ENCODE data around the gene DALRD3. TPM values are rescaled to one million over a fixed set of nuclear protein-coding genes. Genes with fewer than 3 reads are reported as not detected.

Gene DALRD3
- polyA plus RNA-seq, 1 of the 3 experiments (the other 2 are of a cell fraction) = 82.7 TPM

GRCh38 chr3:48991851-48992545 is 26.4 kb downstream of the DALRD3 start:
- POLR2A ChIA-PET = interaction anchor here (0.7 to 0.8 kb wide), 3 partner anchors 15 to 29 kb away, joined by 3 read pairs; partner anchors contain the start of gene WDR6

More at GRCh38 chr3:48991851-48992545, 26.4 kb downstream of the DALRD3 start:
- H3K9me2 ChIP-seq = no peaks in the 10 kb centered on the region
- TF ChIP-seq RXRA (IDR thresholded peaks at IDR 0.05; ENCODE audit: borderline replicate concordance, low read depth) = no peak
- no peak for TF ChIP-seq RAD21 (IDR thresholded peaks at IDR 0.05; ENCODE audit: low read length)
- no peak for TF ChIP-seq RFX5 (IDR thresholded peaks at IDR 0.05; ENCODE audit: low read length)
- no peak for TF ChIP-seq POLR2AphosphoS5 (IDR thresholded peaks at IDR 0.05; ENCODE audit: low read depth, low read length)
- TF ChIP-seq SIN3A (IDR thresholded peaks at IDR 0.05; ENCODE audit: borderline replicate concordance, low read depth, low read length) = no peak
- no peak for TF ChIP-seq MEF2A (IDR thresholded peaks at IDR 0.05; ENCODE audit: borderline replicate concordance, low read depth)
- TF ChIP-seq CHD2 (IDR thresholded peaks at IDR 0.05; ENCODE audit: low read length, partially characterized antibody) = no peak
- TF ChIP-seq USF2 (IDR thresholded peaks at IDR 0.05; ENCODE audit: borderline replicate concordance, low read depth, low read length) = no peak
- TF ChIP-seq EP300 (IDR thresholded peaks at IDR 0.05; ENCODE audit: borderline replicate concordance in 1 of 2, low read depth in 1 of 2, low read length in 1 of 2) = no peak
- no peak for TF ChIP-seq MXI1 (IDR thresholded peaks at IDR 0.05; ENCODE audit: low read depth, low read length)
- no peak for TF ChIP-seq CTCF (IDR thresholded peaks at IDR 0.05)
- no peak for TF ChIP-seq PBX3 (IDR thresholded peaks at IDR 0.05)
- TF ChIP-seq FOSL2 (IDR thresholded peaks at IDR 0.05; ENCODE audit: borderline replicate concordance, low read depth) = no peak
- TF ChIP-seq GABPA (IDR thresholded peaks at IDR 0.05; ENCODE audit: low read depth) = no peak
- H3K4me3 ChIP-seq (ENCODE audit: low read depth in 2 of 2, low read length in 1 of 2) = peak overlapping the region in 1 of 2 experiments; percentile 63; a peak in 1 of 4 replicates
- CTCF ChIA-PET = interaction anchor here (0.6 to 7.3 kb wide), 6 partner anchors 25 to 457 kb away, joined by 3 to 114 read pairs (median 4); partner anchors contain the start of genes DALRD3, IMPDH2 and NDUFAF3
- no peaks in the 10 kb centered on the region for H3K9me3 ChIP-seq
- H3K36me3 ChIP-seq (replicated peaks in 1 of 2; ENCODE audit: control insufficient read depth in 1 of 2, insufficient read depth in 2 of 2, low read length in 1 of 2) = no peaks in the 10 kb centered on the region
- H3K79me2 ChIP-seq (ENCODE audit: insufficient read depth) = peaks cover 19% of the 10 kb centered on the region
- H3K4me1 ChIP-seq (ENCODE audit: control insufficient read depth in 1 of 2, insufficient read depth in 2 of 2, low read depth in 1 of 2, low read length in 1 of 2) = peaks cover 0 to 3% of the 10 kb centered on the region in 2 experiments; a peak in 1 of 4 replicates
- no peak overlapping the region for H2AFZ ChIP-seq (ENCODE audit: low read depth)
- H3F3A ChIP-seq (replicated peaks; ENCODE audit: insufficient read depth) = peaks cover 11% of the 10 kb centered on the region
- H4K20me1 ChIP-seq (ENCODE audit: insufficient read depth) = no peaks in the 10 kb centered on the region
- peak overlapping the region; percentile 71; the same call in 1 of the 2 replicates for H3K4me2 ChIP-seq
- H3K9ac ChIP-seq = no peak overlapping the region
- DNase-seq = no peak
- H3K27me3 ChIP-seq (ENCODE audit: insufficient read depth) = no peaks in the 10 kb centered on the region
- 93% methylated on average over 5 of the region's 5 CpGs for WGBS (ENCODE audit: low lambda C conversion rate)
- H3K27ac ChIP-seq (ENCODE audit: low read depth in 2 of 2, low read length in 1 of 2) = no peak overlapping the region

Data from SK-N-SH (cell line).